ENCODE results near the gene ZNF362.

GRCh38 chr1:33275195-33275594, 18.9 kb downstream of the ZNF362 start:
- TF ChIP-seq CTCF (conservative IDR thresholded peaks at IDR 0.05; ENCODE audit: low read length) (no peak), EZH2phosphoT487 (IDR thresholded peaks at IDR 0.05; ENCODE audit: borderline replicate concordance, low read depth, low read length) (no peak)
